OCI-LY1 (cell line): ENCODE data around the gene GLYATL1.

ENCODE experiments used
- H2AFZ ChIP-seq: fragments of 200-600 bp; sonication (generic), shearing (Covaris generic); 2 replicates; pipeline ENCODE4 v1.6.0; 2014; ENCODE audit warnings: antibody characterized with exemption, mild to moderate bottlenecking, low read length
- H3F3A ChIP-seq: fragments of 200-600 bp; sonication (generic), shearing (Covaris generic); 2 replicates; pipeline ENCODE4 v1.6.0; 2014; ENCODE audit warnings: mild to moderate bottlenecking, antibody characterized with exemption, low read length, moderate library complexity; ENCODE audit not compliant: insufficient read depth
- H3K27ac ChIP-seq: fragments of 200-600 bp; sonication (generic); 2 replicates; pipeline ENCODE4 v1.5.1; 2014; ENCODE audit warnings: low read length, mixed run types, mild to moderate bottlenecking, low read depth; ENCODE audit not compliant: poor library complexity, severe bottlenecking
- H3K27me3 ChIP-seq: fragments of 200-600 bp; sonication (generic); 2 replicates; pipeline ENCODE4 v1.6.0; 2014; ENCODE audit warnings: antibody characterized with exemption, mild to moderate bottlenecking, low read length, moderate library complexity; ENCODE audit not compliant: insufficient read depth
- H3K36me3 ChIP-seq: fragments of 200-600 bp; sonication (generic); 2 replicates; pipeline ENCODE4 v1.6.1; 2014; ENCODE audit warnings: mild to moderate bottlenecking, antibody characterized with exemption, low read length, moderate library complexity, mixed read lengths; ENCODE audit not compliant: insufficient read depth
- H3K4me1 ChIP-seq: fragments of 200-600 bp; sonication (generic); 2 replicates; pipeline ENCODE4 v1.5.1; 2014; ENCODE audit warnings: mild to moderate bottlenecking, low read length, moderate library complexity; ENCODE audit not compliant: insufficient read depth, severe bottlenecking
- H3K4me2 ChIP-seq: fragments of 200-600 bp; sonication (generic), shearing (Covaris generic); 2 replicates; pipeline ENCODE4 v1.6.1; 2014; ENCODE audit warnings: low read length
- H3K4me3 ChIP-seq: fragments of 200-600 bp; sonication (generic); 2 replicates; pipeline ENCODE4 v1.5.1; 2014; ENCODE audit warnings: low read length, low read depth, mild to moderate bottlenecking, mixed read lengths; ENCODE audit not compliant: poor library complexity, severe bottlenecking
- H3K79me2 ChIP-seq: fragments of 200-600 bp; shearing (Covaris generic); 2 replicates; pipeline ENCODE4 v1.6.1; 2016; ENCODE audit warnings: mixed run types, low read length, mixed read lengths; ENCODE audit not compliant: insufficient read depth
- H3K9ac ChIP-seq: fragments of 200-600 bp; sonication (generic), shearing (Covaris generic); 2 replicates; pipeline ENCODE4 v1.6.1; 2014; ENCODE audit warnings: mild to moderate bottlenecking, low read length, mixed read lengths
- H3K9me2 ChIP-seq: fragments of 200-600 bp; sonication (generic), shearing (Covaris generic); 2 replicates; pipeline ENCODE4 v1.6.1; 2014; ENCODE audit warnings: low read depth, mild to moderate bottlenecking, low read length, mixed read lengths
- H3K9me3 ChIP-seq: fragments of 200-600 bp; shearing (Covaris generic); 2 replicates; pipeline ENCODE4 v1.6.1; 2014; ENCODE audit warnings: low read length, mixed read lengths
- H4K20me1 ChIP-seq: fragments of 200-600 bp; sonication (generic), shearing (Covaris generic); 2 replicates; pipeline ENCODE4 v1.6.0; 2016; ENCODE audit warnings: mild to moderate bottlenecking, low read length; ENCODE audit not compliant: insufficient read depth
- EZH2 ChIP-seq: fragments of 200-600 bp; sonication (generic), shearing (Covaris generic); IDR thresholded peaks from 2 replicates; pipeline ENCODE4 v1.8.0; 2017; ENCODE audit warnings: borderline replicate concordance, mixed run types, mild to moderate bottlenecking, antibody characterized with exemption, low read length, moderate library complexity, mixed read lengths
- TF ChIP-seq, protein P1 (sequence below): fragments of 200-600 bp; sonication (generic), shearing (Covaris generic); IDR thresholded peaks from 2 replicates; pipeline ENCODE4 v1.5.1; 2017; ENCODE audit warnings: mild to moderate bottlenecking, antibody characterized with exemption, low read length, moderate library complexity, mixed read lengths

Gene GLYATL1

GRCh38 chr11:58921778-58922390 is 17.4 kb upstream of the GLYATL1 start:
- Histone ChIP-seq H4K20me1 (no peaks in the 10 kb centered on the region), H3K9me2 (no peaks in the 10 kb centered on the region), H3K9me3 (peaks cover 5% of the 10 kb centered on the region), H3K27me3 (no peaks in the 10 kb centered on the region), H3K9ac (no peak overlapping the region), H3K36me3 (no peaks in the 10 kb centered on the region), H3K79me2 (no peaks in the 10 kb centered on the region), H2AFZ (no peak overlapping the region), H3F3A (no peaks in the 10 kb centered on the region), H3K4me3 (no peak overlapping the region), H3K4me1 (peaks cover 13% of the 10 kb centered on the region), H3K4me2 (no peak overlapping the region), H3K27ac (no peak overlapping the region)
- TF ChIP-seq, protein P1, sequence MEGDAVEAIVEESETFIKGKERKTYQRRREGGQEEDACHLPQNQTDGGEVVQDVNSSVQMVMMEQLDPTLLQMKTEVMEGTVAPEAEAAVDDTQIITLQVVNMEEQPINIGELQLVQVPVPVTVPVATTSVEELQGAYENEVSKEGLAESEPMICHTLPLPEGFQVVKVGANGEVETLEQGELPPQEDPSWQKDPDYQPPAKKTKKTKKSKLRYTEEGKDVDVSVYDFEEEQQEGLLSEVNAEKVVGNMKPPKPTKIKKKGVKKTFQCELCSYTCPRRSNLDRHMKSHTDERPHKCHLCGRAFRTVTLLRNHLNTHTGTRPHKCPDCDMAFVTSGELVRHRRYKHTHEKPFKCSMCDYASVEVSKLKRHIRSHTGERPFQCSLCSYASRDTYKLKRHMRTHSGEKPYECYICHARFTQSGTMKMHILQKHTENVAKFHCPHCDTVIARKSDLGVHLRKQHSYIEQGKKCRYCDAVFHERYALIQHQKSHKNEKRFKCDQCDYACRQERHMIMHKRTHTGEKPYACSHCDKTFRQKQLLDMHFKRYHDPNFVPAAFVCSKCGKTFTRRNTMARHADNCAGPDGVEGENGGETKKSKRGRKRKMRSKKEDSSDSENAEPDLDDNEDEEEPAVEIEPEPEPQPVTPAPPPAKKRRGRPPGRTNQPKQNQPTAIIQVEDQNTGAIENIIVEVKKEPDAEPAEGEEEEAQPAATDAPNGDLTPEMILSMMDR = no peak
- no peak for TF ChIP-seq EZH2

DNA sequence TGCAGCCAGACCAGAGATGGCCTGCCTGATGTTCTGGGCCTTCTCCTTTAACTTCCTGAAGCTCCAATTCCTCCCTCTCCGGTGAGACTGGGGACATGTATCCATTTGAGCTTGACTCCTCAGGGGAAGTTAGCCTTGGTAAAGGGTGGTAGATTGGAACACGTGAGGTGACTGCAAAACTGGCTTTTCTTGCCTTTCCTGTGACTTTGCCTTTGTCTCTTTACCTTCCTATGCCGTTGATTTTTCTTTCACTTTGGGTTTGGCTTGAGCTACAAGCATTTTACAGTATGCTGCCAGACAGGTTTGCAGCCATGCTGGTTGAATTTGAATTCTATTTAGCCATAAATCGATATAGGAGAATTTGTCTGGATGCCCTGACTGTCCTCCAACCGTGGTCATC is 16.8 kb upstream of the GLYATL1 start:
- Histone ChIP-seq H3K9me3 (no peaks in the 10 kb centered on the region; the same call in 1 of the 2 replicates), H3K79me2 (no peaks in the 10 kb centered on the region)
- no peak for TF ChIP-seq EZH2
- TF ChIP-seq, protein P1 = no peak

GRCh38 chr11:58923300-58923788 is 15.9 kb upstream of the GLYATL1 start:
- Histone ChIP-seq H3K9me3 (no peaks in the 10 kb centered on the region; the same call in 1 of the 2 replicates), H3K27me3 (no peaks in the 10 kb centered on the region), H3K9ac (no peak overlapping the region), H3F3A (no peaks in the 10 kb centered on the region), H3K79me2 (no peaks in the 10 kb centered on the region), H2AFZ (no peak overlapping the region), H3K36me3 (no peaks in the 10 kb centered on the region), H3K9me2 (no peaks in the 10 kb centered on the region), H3K4me3 (no peak overlapping the region), H3K27ac (no peak overlapping the region), H3K4me1 (peaks cover 22% of the 10 kb centered on the region), H3K4me2 (no peak overlapping the region), H4K20me1 (no peaks in the 10 kb centered on the region)
- TF ChIP-seq, protein P1 = peak; percentile 62
- TF ChIP-seq EZH2 = no peak

More for the DNA sequence above, 16.8 kb upstream of the GLYATL1 start:
- H3K36me3 ChIP-seq = no peaks in the 10 kb centered on the region
- H3K27ac ChIP-seq = no peak overlapping the region
- H3K4me2 ChIP-seq = no peak overlapping the region
- H3K4me1 ChIP-seq = peaks cover 19% of the 10 kb centered on the region
- no peak overlapping the region for H2AFZ ChIP-seq
- no peaks in the 10 kb centered on the region for H4K20me1 ChIP-seq
- H3K9me2 ChIP-seq = no peaks in the 10 kb centered on the region
- H3F3A ChIP-seq = no peaks in the 10 kb centered on the region
- H3K9ac ChIP-seq = no peak overlapping the region
- no peaks in the 10 kb centered on the region for H3K27me3 ChIP-seq
- no peak overlapping the region for H3K4me3 ChIP-seq
